GM19035 (cell line): ENCODE measurements around the gene STRA6.

Experiments
- ATAC-seq: cut with Tn5 transposase; IDR thresholded peaks from one replicate; pipeline ENCODE4 v1.9.1; 2021; ENCODE audit not compliant: unreplicated experiment

The STRA6 gene

GRCh38 chr15:74208496-74208895 lies 5.9 kb upstream of the STRA6 start:
- no peak for ATAC-seq

GRCh38 chr15:74207652-74208440 lies 5.3 kb upstream of the STRA6 start:
- ATAC-seq: no peak

GRCh38 chr15:74206801-74207281 lies 4.3 kb upstream of the STRA6 start:
- no peak for ATAC-seq

GRCh38 chr15:74205582-74205947 lies 3.0 kb upstream of the STRA6 start:
- ATAC-seq: no peak

- ATAC-seq: no peak
These were observed 1.4 kb upstream of the STRA6 start for GRCh38 chr15:74203914-74204431.

GRCh38 chr15:74201710-74202420 lies 722 bp downstream of the STRA6 start:
- ATAC-seq: no peak

DNA sequence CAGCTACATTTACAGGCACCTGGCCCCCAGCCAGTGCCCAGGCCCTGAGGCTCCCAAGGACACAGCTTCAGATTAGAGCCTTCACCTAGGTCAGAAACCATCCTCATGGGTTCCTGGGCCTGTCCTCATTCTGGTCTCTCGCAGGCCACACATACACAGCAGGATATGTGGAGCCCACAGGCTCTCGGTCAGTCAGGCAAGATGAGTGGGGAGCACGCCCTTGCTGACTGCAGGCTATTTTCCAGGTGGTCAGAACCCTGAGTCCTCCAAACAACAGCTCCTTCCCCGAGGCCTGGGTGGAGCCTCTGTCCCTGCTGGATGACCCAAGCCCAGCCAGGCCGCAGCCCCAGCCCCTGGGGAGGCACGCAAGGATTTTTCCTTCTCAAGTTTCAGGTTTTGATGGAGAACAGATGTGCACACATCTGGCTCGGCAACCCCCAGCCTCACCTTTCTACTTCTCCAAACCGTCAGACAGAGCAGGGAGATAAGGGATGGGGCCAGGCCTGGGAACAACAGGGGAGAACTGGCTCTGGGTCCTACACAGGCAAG lies 1.6 kb downstream of the STRA6 start:
- no peak for ATAC-seq

- no peak for ATAC-seq
These were observed 2.2 kb downstream of the STRA6 start for GRCh38 chr15:74200412-74200815.

DNA sequence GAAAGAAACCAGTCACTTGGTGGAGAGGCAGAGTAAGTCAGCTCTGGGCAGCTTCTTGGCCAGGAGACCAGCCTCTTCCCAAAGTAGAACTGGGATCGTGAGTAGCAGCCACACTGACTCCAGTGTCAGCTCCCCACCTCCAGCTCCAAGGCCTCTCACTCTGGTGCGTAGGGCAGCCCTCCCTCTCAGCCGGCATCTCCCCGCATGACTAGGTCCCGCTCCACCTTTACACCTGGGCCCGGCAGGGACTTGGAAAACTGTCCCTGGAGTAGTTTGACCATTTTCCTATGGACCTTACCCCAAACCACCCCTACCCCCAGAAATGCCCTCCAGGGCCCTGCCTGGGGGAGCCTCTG lies 3.3 kb downstream of the STRA6 start:
- no peak for ATAC-seq

- no peak for ATAC-seq
These were observed 5.2 kb downstream of the STRA6 start for GRCh38 chr15:74197176-74197965.

DNA sequence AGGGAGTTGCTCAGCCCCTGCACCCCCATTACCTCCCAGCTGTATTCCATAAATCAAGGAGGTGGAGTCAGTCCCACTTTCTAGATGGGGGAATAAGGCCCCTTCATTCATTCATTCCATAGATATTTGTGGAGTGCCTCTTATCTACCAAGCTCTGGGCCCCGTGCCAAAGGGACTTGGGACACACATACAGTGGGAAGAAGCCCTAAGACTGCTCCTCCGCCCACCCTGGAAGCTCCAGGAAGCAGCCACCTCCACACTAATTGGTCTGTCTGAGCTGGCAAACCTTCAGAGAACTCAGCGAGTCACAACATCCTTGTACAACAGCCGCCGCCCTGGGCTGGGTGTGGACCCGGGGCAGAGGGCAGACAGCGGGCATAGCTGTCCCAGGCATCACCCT lies 6.4 kb downstream of the STRA6 start:
- no peak for ATAC-seq

DNA sequence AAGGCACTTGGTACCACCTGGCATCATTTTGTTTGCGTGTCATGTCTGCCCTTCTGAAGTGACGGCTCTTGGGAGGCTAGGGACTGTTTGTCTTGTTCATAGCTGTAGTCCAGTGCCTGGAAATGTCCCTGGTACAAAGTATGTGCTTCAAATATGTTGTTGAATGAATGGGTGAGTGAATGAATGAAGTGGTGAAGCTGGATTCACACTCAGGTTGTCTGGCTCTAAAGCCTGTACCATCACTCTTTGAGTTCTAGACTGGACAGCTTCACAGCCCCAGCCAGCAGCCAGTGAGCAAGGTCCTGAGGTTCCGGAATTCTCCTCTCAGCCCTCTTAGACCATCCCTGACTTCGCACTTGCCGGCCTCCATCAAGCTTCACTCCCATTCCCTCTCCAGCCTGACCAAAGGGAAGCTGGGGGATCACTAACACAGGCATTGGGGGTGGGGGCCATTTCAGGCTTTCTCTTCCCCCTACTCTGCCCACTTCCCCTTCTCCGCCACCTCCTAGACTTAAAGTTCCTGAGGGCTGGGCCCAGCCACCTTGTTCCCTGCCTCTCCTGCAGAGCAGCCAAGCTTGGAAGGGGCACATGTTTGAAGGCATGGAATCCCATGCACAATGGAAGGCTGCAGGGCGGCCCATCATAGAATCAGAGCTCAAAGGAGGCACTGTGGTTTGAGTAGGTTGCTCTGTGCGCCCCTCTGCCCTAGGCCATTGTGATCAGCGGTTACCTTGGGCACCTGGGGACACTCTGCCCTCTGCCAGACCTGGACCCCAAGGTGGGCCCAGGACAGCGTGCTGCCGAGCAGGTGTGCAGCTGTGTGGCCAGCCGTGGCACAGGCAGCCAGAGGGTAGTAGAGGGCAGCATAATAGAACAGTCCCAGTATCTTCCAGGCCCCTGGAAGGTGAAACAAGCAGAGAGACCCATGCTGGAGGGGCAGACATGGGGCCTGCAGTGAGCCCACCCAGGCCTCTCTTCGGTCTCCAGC lies 7.7 kb downstream of the STRA6 start:
- no peak for ATAC-seq

- ATAC-seq: no peak
These were observed 8.7 kb downstream of the STRA6 start for GRCh38 chr15:74193905-74194304.

DNA sequence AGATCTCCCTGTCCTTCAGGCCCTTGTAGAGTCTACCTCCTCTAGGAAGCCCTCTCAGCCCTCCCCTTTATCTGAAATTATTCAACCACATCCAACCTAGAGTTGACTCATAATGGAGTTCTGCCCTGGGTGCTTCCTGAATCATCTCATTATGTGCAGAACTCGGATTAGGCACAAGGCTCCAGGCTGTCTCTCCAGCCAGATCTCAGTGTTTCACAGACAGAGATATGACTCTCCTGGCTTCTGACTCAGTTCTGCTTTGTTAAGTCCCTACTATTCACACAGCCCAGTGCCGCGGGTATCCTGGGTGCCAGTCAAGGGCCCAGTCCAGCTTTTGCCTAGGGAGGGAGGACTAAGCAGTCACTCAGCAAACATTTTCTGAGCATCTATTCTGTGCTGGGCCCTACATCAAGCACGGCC lies 9.3 kb downstream of the STRA6 start:
- no peak for ATAC-seq

DNA sequence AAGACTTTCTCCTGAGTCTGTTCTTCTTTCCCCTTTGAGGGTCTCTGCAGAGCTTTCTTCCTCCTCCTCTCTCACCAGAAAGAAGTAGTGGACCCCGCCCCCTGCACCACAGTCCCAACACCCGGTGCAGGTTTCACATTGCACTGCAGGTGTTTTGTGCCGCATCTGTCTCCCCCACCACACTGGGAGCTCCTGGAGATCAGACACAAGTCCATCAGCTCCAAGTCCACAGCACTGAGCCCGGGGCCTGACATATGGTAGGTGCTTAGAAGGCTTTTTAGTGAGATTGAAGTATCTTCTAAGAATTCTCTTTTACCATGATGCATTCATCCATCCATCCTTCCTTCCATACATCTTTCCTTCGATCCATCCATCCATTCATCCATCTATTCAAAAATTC lies 9.8 kb downstream of the STRA6 start:
- no peak for ATAC-seq

GRCh38 chr15:74191798-74192197 lies 10.8 kb downstream of the STRA6 start:
- ATAC-seq: no peak

DNA sequence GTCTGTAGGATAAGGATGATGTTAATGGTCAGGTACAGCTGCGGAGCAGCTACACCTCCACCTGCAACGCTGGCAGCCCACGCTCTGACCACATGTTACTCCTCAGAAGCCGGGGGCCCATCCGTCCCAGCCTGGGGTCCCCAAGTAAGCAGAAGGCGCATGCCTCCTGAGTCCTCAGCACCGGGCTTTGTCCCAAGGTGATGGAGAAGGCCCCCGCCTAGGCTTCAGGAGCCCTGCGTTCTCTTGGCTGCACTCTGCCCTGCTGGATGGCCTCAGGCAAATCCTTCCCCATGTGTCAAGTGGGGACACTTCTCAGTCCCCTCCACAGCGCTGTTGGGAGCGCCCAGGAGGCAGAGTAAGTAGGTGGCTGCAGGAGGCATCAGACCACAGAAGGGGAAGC lies 14.4 kb downstream of the STRA6 start:
- ATAC-seq: no peak

GRCh38 chr15:74185710-74186348 lies 16.8 kb downstream of the STRA6 start:
- no peak for ATAC-seq

GRCh38 chr15:74184582-74185091 lies 17.9 kb downstream of the STRA6 start:
- no peak for ATAC-seq
